GM18507 (cell line): ENCODE measurements around the gene RGS8.

Experiments used
- DNase-seq: peaks from one replicate; pipeline ENCODE4 v3.0.0; 2011; ENCODE audit warnings: low read depth; ENCODE audit not compliant: insufficient read length; ENCODE audit errors: extremely low spot score
- FAIRE-seq: peaks from 2 replicates; lab custom pipeline; 2011; peaks lifted over from hg19 to GRCh38; lab: Jason Lieb, UNC

The RGS8 gene

DNA sequence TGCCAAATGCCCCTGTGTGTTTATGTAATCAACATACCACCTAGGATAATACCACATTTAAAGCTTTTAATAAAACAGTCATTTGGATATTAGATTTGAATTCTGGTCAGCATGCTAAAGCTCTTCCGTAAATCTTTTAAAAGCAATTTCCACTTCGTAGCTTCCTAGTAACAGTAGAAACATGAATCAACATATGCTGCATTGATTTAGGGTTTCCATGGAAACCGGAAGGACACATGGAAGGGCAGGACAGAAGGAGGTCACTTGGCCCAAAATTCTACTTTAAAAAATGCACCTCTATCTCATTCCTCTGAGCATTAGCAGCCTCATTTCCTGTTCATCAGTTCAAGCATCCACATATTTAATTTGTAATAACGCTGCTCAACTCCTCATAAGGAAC, 8.1 kb downstream of the RGS8 start:
- no peak for DNase-seq
- FAIRE-seq = peak; percentile 41

GRCh38 chr1:182674346-182675246, 9.8 kb downstream of the RGS8 start:
- no peak for DNase-seq

GRCh38 chr1:182672487-182672836, 11.9 kb downstream of the RGS8 start:
- no peak for DNase-seq
- no peak for FAIRE-seq

More at GRCh38 chr1:182674346-182675246, 9.8 kb downstream of the RGS8 start:
- no peak for FAIRE-seq

GRCh38 chr1:182671750-182672486, 12.5 kb downstream of the RGS8 start:
- no peak for DNase-seq
- no peak for FAIRE-seq

GRCh38 chr1:182670032-182670749, 14.2 kb downstream of the RGS8 start:
- FAIRE-seq = no peak
- no peak for DNase-seq

GRCh38 chr1:182669266-182669665, 15.1 kb downstream of the RGS8 start:
- FAIRE-seq (no peak), DNase-seq (no peak)

- FAIRE-seq = no peak
- DNase-seq = no peak
These were observed 15.8 kb downstream of the RGS8 start for GRCh38 chr1:182668521-182669054.

DNA sequence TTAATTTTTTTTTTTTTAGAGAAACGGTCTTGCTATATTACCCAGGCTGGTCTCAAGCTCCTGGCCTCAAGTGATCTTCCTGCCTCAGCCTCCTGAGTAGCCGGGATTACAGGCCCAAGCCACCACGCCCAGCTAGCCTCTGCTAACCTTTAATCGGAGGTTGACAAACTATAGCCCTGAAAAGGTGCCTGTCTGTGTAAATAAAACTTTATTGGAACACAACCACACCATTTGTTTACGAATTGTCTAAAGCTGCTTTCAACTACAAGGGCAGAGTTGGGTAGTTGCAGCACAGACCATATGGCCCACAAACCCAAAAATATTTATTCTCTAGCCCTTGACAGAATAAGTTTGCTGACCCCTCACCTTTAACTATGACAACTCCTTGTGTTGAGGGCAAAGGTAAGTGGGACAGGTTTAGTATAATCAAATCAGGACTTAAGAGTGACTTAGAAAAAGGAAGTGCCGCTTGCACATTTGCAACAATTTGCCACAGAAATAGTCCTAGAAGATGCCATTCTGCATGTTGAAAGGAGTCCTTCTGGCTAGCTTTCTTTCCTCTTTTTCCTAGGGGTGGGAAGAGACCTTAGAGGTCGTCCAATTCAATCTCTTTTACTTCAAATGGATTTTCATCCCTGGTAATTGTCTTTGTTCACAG, 16.4 kb downstream of the RGS8 start:
- DNase-seq (no peak), FAIRE-seq (no peak)

DNA sequence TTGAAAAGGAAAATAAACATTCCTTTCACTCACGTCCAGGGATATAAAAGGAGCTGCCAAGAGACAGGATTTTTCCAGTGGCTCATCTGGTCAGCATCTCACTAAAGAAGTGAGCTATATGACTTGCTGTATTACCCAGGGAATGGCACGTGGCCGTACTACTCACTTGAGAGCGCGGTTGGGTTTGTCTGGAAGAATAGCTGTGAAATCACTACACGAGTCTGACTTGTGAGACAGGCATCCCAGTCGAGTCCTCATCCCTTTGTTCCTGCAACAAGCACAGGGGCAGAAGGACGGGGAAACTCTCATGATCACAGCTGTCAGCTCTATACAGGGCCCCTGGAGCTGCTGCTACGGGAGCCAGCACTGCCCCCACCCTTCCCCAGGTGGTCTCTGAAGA, 17.7 kb downstream of the RGS8 start:
- FAIRE-seq = no peak

GRCh38 chr1:182664296-182664695, 20.1 kb downstream of the RGS8 start:
- DNase-seq = no peak
- peak; percentile 15 for FAIRE-seq

More for the DNA sequence above, 17.7 kb downstream of the RGS8 start:
- no peak for DNase-seq

GRCh38 chr1:182662956-182663355, 21.4 kb downstream of the RGS8 start:
- FAIRE-seq (no peak), DNase-seq (no peak)

DNA sequence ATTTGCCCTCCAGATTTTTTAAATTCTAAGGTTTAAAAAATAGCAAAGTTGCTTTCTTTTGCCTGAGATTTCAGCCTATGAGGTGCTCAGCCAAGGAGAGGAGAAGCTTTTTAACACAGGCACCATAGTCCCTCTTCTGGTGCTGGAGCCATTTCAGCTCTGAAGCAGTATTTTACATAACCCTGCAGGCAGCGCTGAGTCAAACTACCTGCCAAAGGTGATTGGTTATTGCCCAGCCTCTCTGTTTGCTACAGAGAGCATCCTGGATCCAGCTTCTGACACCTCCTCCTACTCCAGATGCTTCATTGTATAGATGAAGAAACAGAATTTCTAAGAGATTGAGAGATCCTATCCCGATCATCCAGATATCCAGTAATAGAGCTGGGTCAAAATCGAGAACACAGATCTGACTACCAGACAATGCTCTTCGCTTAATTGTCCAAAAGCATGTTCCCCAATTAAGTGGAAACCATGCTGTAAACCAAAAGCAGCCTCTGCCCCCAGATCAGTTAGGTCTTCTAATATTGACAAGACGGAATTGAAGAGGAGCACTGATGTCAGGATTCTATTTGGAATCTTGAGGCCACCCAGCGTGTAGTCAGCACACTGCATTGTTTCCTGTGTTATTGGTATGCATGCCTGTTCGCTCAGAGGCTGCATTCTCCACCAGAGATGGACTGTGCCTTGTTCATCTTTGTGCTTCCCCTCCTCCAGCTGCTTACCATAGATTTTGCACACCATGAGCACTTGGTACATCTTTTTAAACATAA, 22.1 kb downstream of the RGS8 start:
- FAIRE-seq = peak; percentile 15
- DNase-seq = no peak

DNA sequence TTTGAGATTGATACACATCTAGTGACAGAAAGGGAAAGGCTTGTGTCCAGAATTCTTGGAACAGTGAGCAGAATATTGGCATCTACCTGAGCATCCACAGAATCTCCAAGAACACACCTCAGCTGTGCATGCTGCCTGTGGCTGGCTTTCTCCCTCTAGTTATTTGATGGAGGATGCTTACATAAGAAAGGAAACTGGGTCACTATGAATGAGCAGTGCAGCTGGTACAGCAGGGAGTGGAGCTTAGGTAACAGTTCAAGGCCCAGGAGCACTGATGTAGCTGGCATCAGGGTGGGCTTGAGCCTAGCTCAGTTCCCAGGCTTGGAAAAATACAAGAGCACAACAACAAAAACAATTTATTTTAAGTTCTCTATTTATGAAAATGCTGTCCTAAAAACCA, 26.3 kb downstream of the RGS8 start:
- DNase-seq (no peak), FAIRE-seq (no peak)

DNA sequence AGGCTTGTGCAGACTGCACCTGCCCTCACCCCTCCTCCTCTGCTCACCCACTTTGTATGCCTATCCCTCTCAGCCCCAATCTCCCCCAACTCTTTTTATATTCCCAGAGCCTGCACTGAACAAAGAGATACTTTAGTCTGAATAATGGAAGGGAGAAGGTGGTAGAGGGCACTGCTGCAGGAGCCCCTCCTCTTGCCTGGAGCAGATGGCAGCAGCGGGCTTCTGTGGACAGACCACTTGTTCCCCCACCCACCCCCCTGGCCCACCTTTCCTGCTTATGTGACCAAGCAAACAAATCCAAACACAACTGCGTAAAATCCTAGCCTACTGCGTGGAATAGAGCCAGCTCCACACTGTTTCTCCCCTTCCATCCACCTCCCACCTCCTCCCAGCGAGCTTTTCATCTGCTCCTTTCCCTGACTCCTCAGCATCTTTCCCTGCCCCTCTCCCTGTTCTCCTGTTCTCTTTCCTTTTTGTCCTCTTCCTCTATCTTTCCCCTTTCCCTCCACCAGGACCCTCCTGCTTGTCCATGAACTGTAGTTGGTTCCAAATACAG, 27.5 kb downstream of the RGS8 start:
- DNase-seq = no peak
- FAIRE-seq = no peak

DNA sequence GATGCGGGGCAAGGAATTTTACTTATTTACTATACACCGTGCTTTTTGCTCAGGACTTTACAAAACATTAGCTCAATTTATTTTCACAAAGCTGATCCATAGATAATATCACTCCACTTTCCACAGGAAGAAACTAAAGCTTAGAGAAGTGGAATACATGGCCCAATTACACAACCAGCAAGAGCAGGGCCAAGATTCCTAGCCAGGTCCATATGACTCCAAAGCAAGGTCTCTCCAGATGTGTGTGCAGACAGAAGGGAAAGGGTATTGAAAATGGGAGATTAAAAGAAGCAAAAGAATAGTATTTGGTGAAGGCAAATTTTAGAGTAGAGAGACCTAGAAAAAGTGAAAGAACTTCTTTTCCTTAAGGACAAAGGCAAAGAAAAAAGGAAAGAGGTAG, 30.4 kb downstream of the RGS8 start:
- DNase-seq (no peak), FAIRE-seq (no peak)

DNA sequence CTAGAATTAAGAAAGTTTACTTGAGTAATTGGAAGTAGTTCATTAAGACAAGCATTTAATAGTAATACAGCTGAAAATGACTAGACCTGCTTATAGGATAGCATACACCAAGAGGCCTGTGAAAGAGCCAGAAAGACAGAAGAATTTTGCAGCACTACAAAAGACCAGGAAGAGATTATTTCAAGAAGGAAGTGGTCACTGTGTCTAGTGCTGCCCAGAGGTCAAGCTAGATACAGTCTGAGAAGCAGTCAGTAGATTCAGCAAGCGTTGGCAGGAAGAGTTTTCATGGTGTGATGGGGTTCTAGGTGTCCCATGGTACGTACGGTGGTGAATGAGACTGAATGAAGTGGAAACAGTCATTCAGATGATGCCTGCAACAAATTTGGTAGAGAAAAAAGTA, 31.5 kb downstream of the RGS8 start:
- DNase-seq = no peak
- FAIRE-seq = peak; percentile 64

- DNase-seq = no peak
- no peak for FAIRE-seq
These were observed 33.1 kb downstream of the RGS8 start for GRCh38 chr1:182651339-182651724.

- no peak for FAIRE-seq
These were observed 33.6 kb downstream of the RGS8 start for GRCh38 chr1:182650678-182651338.

More at GRCh38 chr1:182650678-182651338, 33.6 kb downstream of the RGS8 start:
- DNase-seq = no peak
